ENCODE measurements around the gene ITSN2.
"Not testable (repeated sequence)": the region's sequence is repeated elsewhere in the genome, so short reads cannot be mapped to it uniquely, and the experiment has no call there.

The ITSN2 gene

GRCh38 chr2:24343225-24343882 lies 17.0 kb downstream of the ITSN2 start:
- no peak for DNase-seq (ENCODE audit: low read depth)
- no peak for TF ChIP-seq CTCF (IDR thresholded peaks at IDR 0.05; ENCODE audit: low read length, missing control alignments)
- no peak overlapping the region for H3K4me3 ChIP-seq (replicated peaks; ENCODE audit: low read depth, low read length)

GRCh38 chr2:24342110-24342910 lies 18.0 kb downstream of the ITSN2 start:
- peak; percentile 15 for DNase-seq (ENCODE audit: low read depth)
- no peak overlapping the region for H3K4me3 ChIP-seq (replicated peaks; ENCODE audit: low read depth, low read length)
- TF ChIP-seq CTCF (IDR thresholded peaks at IDR 0.05; ENCODE audit: low read length, missing control alignments): no peak

- TF ChIP-seq CTCF (IDR thresholded peaks at IDR 0.05; ENCODE audit: low read length, missing control alignments): no peak
- no peak overlapping the region for H3K4me3 ChIP-seq (replicated peaks; ENCODE audit: low read depth, low read length)
- no peak for DNase-seq (ENCODE audit: low read depth)
Observed at GRCh38 chr2:24339856-24340262, 20.5 kb downstream of the ITSN2 start.

- DNase-seq (ENCODE audit: low read depth); H3K4me3 ChIP-seq (replicated peaks; ENCODE audit: low read depth, low read length): not testable (repeated sequence)
Observed at GRCh38 chr2:24339098-24339497, 21.2 kb downstream of the ITSN2 start.

GRCh38 chr2:24337890-24338289 lies 22.4 kb downstream of the ITSN2 start:
- no peak for DNase-seq (ENCODE audit: low read depth)
- H3K4me3 ChIP-seq (replicated peaks; ENCODE audit: low read depth, low read length): no peak overlapping the region
- TF ChIP-seq CTCF (IDR thresholded peaks at IDR 0.05; ENCODE audit: low read length, missing control alignments): no peak

- no peak for DNase-seq (ENCODE audit: low read depth)
- TF ChIP-seq CTCF (IDR thresholded peaks at IDR 0.05; ENCODE audit: low read length, missing control alignments): no peak
- no peak overlapping the region for H3K4me3 ChIP-seq (replicated peaks; ENCODE audit: low read depth, low read length)
Observed at GRCh38 chr2:24336811-24337210, 23.5 kb downstream of the ITSN2 start.

GRCh38 chr2:24334245-24334633 lies 26.1 kb downstream of the ITSN2 start:
- peak; percentile 47 for DNase-seq (ENCODE audit: low read depth)
- H3K4me3 ChIP-seq (replicated peaks; ENCODE audit: low read depth, low read length): no peak overlapping the region
- no peak for TF ChIP-seq CTCF (IDR thresholded peaks at IDR 0.05; ENCODE audit: low read length, missing control alignments)
